GM19023 (cell line): ENCODE data around the gene ENOX1.
"Not testable (repeated sequence)": the region's sequence is repeated elsewhere in the genome, so short reads cannot be mapped to it uniquely, and the experiment has no call there.

Experiments used
- ATAC-seq: cut with Tn5 transposase; IDR thresholded peaks from one replicate; pipeline ENCODE4 v1.9.1; 2021; ENCODE audit warnings: mild to moderate bottlenecking, moderate library complexity; ENCODE audit not compliant: unreplicated experiment

Gene ENOX1

DNA sequence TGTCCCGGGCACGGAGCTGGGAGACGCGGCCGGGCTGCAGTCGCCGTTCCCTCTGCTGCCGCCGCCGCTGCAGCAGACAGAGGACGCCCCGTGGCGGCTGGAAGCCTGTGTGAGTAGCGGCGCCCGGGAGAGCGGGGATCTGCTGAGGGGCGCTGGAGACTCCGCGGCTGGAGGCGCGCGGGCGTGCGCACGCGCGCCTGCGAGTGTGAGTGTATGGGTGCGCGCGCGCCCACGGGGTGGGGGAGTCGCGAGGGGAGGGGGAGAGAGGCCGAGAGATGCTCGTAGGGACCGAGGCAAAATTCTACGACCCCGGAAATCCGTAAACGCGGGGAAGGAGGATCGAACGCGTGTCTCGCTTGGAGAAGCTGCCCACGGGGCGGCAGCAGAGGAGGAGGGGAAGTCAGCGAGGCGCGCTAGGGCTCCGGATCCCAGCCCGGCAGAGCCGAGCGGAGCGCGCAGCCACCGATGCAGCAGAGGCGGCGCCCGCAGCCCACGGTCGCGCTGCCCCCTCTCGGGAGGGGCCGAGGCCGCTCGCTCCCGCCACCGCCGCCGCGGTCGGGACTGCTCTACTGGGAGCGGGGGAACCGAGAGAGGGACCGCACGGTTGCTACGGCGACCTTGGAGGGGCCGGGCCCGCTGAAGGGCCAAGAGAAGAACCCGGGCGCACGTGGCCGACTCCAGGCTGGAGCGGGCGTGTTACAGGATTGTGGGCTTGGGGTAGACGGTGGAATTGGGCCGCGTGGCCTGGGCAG is at the start of gene ENOX1:
Gene ENOX1, minus strand, starts transcription at position 207 of the 752 bp plus-strand sequence.
- no peak for ATAC-seq

- ATAC-seq, result no peak
Measured at GRCh38 chr13:43835701-43836100, 48.9 kb upstream of the ENOX1 start.

- ATAC-seq, result no peak
Measured at GRCh38 chr13:43831088-43831487, 44.3 kb upstream of the ENOX1 start.

GRCh38 chr13:43830497-43830881 is 43.7 kb upstream of the ENOX1 start:
- no peak for ATAC-seq

DNA sequence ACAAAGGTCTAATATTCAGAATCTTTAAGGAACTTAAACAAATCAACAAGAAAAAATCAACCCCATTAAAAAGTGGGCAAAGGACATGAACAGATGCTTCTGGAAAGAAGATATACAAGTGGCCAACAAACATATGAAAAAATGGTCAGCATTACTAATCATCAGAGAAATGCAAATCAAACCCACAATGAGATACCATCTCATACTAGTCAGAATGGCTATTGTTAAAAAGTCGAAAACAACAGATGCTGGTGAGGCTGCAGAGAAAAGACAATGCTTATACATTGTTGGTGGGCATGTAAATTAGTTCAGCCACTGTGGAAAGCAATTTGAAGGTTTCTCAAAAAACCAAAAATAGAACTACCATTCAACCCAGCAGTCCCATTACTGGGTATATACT is 37.9 kb upstream of the ENOX1 start:
- ATAC-seq, result not testable (repeated sequence)

GRCh38 chr13:43822969-43823368 is 36.2 kb upstream of the ENOX1 start:
- ATAC-seq, result no peak

DNA sequence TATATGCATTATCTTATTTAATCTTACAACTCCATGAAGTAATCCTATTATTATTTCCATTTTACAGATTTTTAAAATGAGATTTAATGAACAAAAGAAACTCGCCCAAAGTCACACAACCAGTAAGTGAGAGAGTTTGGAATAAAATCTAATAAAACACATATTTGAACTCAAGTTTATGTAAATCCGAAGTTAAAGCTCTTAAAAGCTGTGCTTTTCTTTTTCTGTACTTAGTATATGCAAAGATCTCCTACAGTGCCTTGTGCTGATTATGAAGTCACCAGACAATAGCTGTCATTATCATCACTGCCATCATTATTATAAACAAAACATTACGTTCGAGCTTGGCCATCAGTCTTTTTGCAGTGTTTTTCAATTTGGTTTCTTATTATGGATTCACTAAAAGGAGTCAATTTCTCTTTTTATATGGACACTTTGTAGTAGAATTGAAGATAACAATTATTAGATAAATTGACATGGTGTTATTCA is 29.7 kb upstream of the ENOX1 start:
- no peak for ATAC-seq

- ATAC-seq, result no peak
Measured at GRCh38 chr13:43815204-43815603, 28.4 kb upstream of the ENOX1 start.

DNA sequence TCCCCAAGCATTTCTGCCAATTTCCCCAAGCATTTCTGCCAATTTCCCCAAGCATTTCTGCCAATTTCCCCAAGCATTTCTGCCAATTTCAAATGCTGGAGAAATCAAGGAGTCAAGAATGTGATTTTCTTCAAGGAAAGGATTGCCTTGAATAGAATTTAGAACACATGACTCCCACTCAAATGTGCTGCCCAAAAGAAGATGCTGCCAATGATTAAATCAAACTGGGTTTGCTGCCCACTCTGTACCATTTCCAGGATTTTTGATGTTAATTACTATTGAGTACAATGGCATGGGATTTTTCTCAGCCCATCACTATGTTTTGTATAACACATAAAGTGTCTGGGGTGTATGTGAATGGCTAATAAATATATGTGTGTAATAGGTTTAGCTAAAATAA is 21.9 kb upstream of the ENOX1 start:
- no peak for ATAC-seq

GRCh38 chr13:43805681-43806128 is 18.9 kb upstream of the ENOX1 start:
- ATAC-seq, result no peak

DNA sequence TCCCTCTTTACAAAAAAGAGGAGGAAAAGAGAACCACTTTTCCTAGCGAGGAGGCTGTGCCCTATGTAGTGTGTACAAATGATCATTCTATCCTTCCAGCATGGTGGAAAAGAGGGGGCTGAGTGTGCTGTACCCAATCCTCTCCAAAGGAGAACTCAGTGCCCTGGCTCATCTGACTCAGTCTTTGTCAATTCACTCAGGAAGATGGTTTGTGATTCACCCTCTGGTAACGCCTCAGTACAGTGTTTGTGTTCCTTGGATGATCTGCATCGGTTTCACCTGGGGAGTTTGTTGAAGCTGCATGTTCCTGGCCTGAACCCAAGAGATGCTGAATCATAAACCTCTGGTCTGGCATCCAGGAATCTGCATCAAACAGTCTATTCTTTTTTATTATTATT is 18.3 kb upstream of the ENOX1 start:
- no peak for ATAC-seq

DNA sequence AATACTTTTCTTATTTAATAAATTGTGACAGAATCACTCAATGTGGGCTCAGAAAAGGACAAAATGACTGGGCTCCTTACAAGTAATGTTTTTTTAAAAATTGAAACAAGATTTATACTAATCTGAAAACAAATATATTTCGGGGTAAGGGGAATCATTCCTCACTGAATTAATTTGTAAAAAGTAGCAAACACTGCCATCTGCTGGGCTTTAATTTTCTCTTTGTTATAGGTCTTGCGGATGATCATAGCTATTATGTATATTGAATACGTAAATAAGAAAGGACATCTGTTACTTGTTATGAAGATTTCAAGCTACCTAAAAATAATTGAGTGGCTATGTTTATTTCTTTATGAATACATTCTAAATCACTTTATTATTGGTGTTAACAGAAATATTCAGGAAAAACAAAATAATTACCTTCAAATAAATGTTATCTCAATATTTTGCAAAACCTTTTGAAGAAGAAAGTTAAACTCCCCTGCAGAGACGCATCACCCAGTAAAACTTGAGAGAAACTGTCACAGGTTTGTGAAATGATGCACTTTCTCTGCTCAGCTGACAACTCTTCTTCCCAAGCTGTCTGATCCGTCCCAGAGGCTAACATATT is 17.8 kb upstream of the ENOX1 start:
- ATAC-seq, result no peak

DNA sequence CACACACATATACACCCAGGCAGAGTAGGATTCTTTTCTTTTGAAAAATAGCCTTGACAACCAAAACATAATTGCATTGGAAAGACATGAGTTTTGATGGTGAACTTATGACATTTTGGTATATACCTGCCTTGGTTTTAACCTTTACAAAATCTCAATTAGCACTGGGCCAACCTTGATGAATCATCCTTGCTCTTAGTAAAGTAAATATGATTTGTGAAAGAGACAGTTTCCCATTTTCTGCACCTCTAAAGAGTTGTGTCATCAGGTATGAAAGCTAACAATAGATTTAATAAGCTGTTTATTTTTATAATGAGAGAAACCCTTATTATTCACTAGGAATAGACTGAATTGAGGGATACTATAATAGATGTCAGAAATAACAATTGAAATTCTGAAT is 15.7 kb upstream of the ENOX1 start:
- ATAC-seq, result no peak

- no peak for ATAC-seq
Measured at GRCh38 chr13:43800828-43801227, 14.1 kb upstream of the ENOX1 start.

DNA sequence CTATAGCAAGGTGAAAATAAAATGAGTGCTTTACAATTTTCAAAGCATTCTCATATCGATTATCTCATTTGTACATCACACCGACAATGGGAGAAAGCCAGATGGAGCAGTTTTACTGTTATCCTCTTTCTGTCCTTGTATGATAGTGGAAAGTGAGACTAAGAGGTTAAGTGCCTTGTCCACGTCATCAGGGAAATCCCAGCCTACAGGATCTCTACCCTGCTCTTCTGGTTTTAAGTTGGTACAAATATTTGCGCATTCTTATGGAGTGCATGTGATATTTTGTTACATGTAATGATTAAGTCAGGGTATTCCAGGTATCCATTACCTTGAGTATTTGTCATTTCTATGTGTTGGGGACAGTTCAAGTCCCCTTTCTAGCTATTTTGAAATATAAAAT is 12.4 kb upstream of the ENOX1 start:
- no peak for ATAC-seq

DNA sequence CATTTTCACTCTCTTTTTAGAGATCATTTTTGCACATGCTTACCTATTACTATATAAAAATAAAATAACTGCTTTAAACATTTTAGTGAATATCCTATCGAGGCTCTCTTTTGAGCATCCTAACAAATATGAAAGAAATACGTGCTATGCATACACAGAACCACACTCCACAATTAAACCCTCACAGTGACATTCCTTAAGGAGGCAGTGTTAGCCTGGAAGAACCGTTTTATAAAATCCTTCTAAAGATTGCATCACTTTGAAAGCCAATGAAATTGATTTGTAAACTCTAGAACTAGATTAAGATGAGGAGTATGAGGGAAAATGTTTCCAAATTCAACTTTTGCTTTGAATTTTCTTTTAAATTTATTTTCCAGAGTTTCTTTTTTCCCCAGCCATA is 11.1 kb upstream of the ENOX1 start:
- ATAC-seq, result no peak

DNA sequence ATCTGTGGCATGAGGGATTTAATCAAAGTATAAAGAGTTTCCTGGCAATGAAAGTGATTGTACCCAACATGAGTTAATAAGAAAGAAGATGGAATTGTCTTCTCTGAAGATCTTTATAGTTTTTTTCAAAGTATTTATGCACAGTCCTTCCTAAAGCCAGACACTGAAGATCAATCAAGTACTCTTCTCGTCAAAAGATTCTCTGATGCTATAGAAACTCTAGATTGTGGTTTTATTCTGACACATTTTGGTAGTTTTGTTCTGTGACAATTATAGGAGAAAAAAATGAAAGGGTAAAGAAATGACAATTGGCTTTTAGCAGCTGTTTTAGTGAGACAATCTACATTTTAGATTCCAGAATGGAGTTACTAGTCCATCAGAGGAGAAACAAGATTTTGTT is 10.4 kb upstream of the ENOX1 start:
- ATAC-seq, result no peak

- ATAC-seq, result no peak
Measured at GRCh38 chr13:43794416-43794815, 7.6 kb upstream of the ENOX1 start.

- ATAC-seq, result no peak
Measured at GRCh38 chr13:43792076-43792881, 5.5 kb upstream of the ENOX1 start.

GRCh38 chr13:43787997-43788396 is 1.2 kb upstream of the ENOX1 start:
- no peak for ATAC-seq

GRCh38 chr13:43787518-43787891 is 733 bp upstream of the ENOX1 start:
- ATAC-seq, result no peak

- ATAC-seq, result no peak
Measured at GRCh38 chr13:43786472-43786765, 353 bp downstream of the ENOX1 start.
